H9 (cell line): ENCODE data around the gene TECPR2. TPM values are rescaled to one million over a fixed set of nuclear protein-coding genes. Genes with fewer than 3 reads are reported as not detected.

Source experiments
- DNase-seq: peaks from one replicate; pipeline ENCODE4 v3.0.0-alpha.2; 2017
- H2AFZ ChIP-seq: one replicate; pipeline ENCODE4 v1.6.1; 2013; ENCODE audit warnings: mild to moderate bottlenecking, low read length, control low read depth, moderate library complexity
- H2AK5ac ChIP-seq: 2 replicates; pipeline ENCODE4 v1.6.1; 2013; ENCODE audit warnings: low read length, control low read depth, mixed read lengths; ENCODE audit not compliant: insufficient read length
- H2BK120ac ChIP-seq: one replicate; pipeline ENCODE4 v1.6.1; 2013; ENCODE audit warnings: low read depth, mild to moderate bottlenecking, low read length, control low read depth, inconsistent platforms; ENCODE audit not compliant: poor library complexity, severe bottlenecking
- H2BK12ac ChIP-seq: 2 replicates; pipeline ENCODE4 v1.6.1; 2013; ENCODE audit warnings: low read length, control low read depth, mixed read lengths, low read depth; ENCODE audit not compliant: insufficient read length
- H2BK15ac ChIP-seq: 2 replicates; pipeline ENCODE4 v1.6.1; 2013; ENCODE audit warnings: low read depth, low read length, control low read depth
- H2BK20ac ChIP-seq: one replicate; pipeline ENCODE4 v1.6.1; 2013; ENCODE audit warnings: low read depth, mild to moderate bottlenecking, low read length, control low read depth, inconsistent platforms; ENCODE audit not compliant: poor library complexity, severe bottlenecking
- H2BK5ac ChIP-seq: 2 replicates; pipeline ENCODE4 v1.6.1; 2013; ENCODE audit warnings: low read length, control low read depth, mixed read lengths; ENCODE audit not compliant: insufficient read length
- H3K14ac ChIP-seq: 2 replicates; pipeline ENCODE4 v1.6.1; 2013; ENCODE audit warnings: low read length, control low read depth; ENCODE audit not compliant: insufficient read depth
- H3K18ac ChIP-seq: 2 replicates; pipeline ENCODE4 v1.6.1; 2013; ENCODE audit warnings: low read depth, mild to moderate bottlenecking, mixed read lengths, low read length, control low read depth; ENCODE audit not compliant: insufficient read length
- H3K23ac ChIP-seq: 2 replicates; pipeline ENCODE4 v1.6.1; 2013; ENCODE audit warnings: low read length, control low read depth, mixed read lengths, low read depth; ENCODE audit not compliant: insufficient read length
- H3K23me2 ChIP-seq: 2 replicates; pipeline ENCODE4 v1.6.1; 2013; ENCODE audit warnings: low read depth, mild to moderate bottlenecking, mixed read lengths, low read length, control low read depth; ENCODE audit not compliant: insufficient read length, poor library complexity, severe bottlenecking
- H3K27ac ChIP-seq: 2 replicates; pipeline ENCODE4 v1.5.1; 2013; ENCODE audit warnings: low read length, control low read depth, mixed read lengths, low read depth; ENCODE audit not compliant: insufficient read length
- H3K27me3 ChIP-seq: 2 replicates; pipeline ENCODE4 v1.6.1; 2013; ENCODE audit warnings: low read length, control low read depth, inconsistent platforms; ENCODE audit not compliant: insufficient read depth
- H3K4ac ChIP-seq: 2 replicates; pipeline ENCODE4 v1.6.1; 2013; ENCODE audit warnings: low read depth, mild to moderate bottlenecking, control low read depth, inconsistent platforms, low read length, moderate library complexity
- H3K4me1 ChIP-seq: 2 replicates; pipeline ENCODE4 v1.6.1; 2013; ENCODE audit warnings: low read length, control low read depth, inconsistent platforms; ENCODE audit not compliant: insufficient read depth
- H3K4me2 ChIP-seq: 2 replicates; pipeline ENCODE4 v1.6.1; 2013; ENCODE audit warnings: low read length, control low read depth, mixed read lengths; ENCODE audit not compliant: insufficient read length, insufficient read depth
- H3K56ac ChIP-seq: 2 replicates; pipeline ENCODE4 v1.6.1; 2013; ENCODE audit warnings: low read depth, mild to moderate bottlenecking, mixed read lengths, low read length, control low read depth; ENCODE audit not compliant: insufficient read length
- H3K79me1 ChIP-seq: 2 replicates; pipeline ENCODE4 v1.6.1; 2013; ENCODE audit warnings: low read depth, mild to moderate bottlenecking, moderate library complexity, low read length, control low read depth, inconsistent platforms; ENCODE audit not compliant: insufficient read depth, poor library complexity, severe bottlenecking
- H3K79me2 ChIP-seq: 2 replicates; pipeline ENCODE4 v1.6.1; 2013; ENCODE audit warnings: low read length, control low read depth, inconsistent platforms; ENCODE audit not compliant: insufficient read depth
- H3K9ac ChIP-seq: 2 replicates; pipeline ENCODE4 v1.6.1; 2013; ENCODE audit warnings: low read length, control low read depth, mixed read lengths; ENCODE audit not compliant: insufficient read length; ENCODE audit errors: extremely low read depth
- H3K9me3 ChIP-seq: one replicate; pipeline ENCODE4 v1.6.1; 2013; ENCODE audit warnings: low read depth, low read length, inconsistent platforms; ENCODE audit not compliant: control insufficient read depth
- H3T11ph ChIP-seq: one replicate; pipeline ENCODE4 v1.6.1; 2013; ENCODE audit warnings: mild to moderate bottlenecking, low read length, control low read depth, inconsistent platforms
- H4K20me1 ChIP-seq: one replicate; pipeline ENCODE4 v1.6.1; 2013; ENCODE audit not compliant: control insufficient read depth, insufficient read length, insufficient read depth
- H4K5ac ChIP-seq: 2 replicates; pipeline ENCODE4 v1.6.1; 2013; ENCODE audit warnings: low read depth, mild to moderate bottlenecking, mixed read lengths, low read length, control low read depth; ENCODE audit not compliant: insufficient read length
- H4K8ac ChIP-seq: replicated peaks from 2 replicates; pipeline ENCODE4 v1.6.1; 2013; ENCODE audit warnings: low read length, control low read depth, mixed read lengths, low read depth; ENCODE audit not compliant: insufficient read length
- H4K91ac ChIP-seq: 2 replicates; pipeline ENCODE4 v1.6.1; 2013; ENCODE audit warnings: low read depth, mild to moderate bottlenecking, moderate library complexity, mixed read lengths, low read length, control low read depth; ENCODE audit not compliant: insufficient read length
- H3K27ac Mint-ChIP-seq, 3 experiments: 2 replicates in 2 of 3; 3 replicates in 1 of 3; pipeline ENCODE4 v1.8.0; 2020 to 2021; ENCODE audit warnings: mixed read lengths in 3 of 3, mild to moderate bottlenecking in 1 of 3, moderate library complexity in 1 of 3
- H3K27me3 Mint-ChIP-seq: 2 replicates; pipeline ENCODE4 v1.8.0; 2021; ENCODE audit warnings: low read depth, mild to moderate bottlenecking, moderate library complexity, mixed read lengths
- H3K36me3 Mint-ChIP-seq, 3 experiments: 2 replicates in 2 of 3; 3 replicates in 1 of 3; pipeline ENCODE4 v1.8.0; 2020 to 2021; ENCODE audit warnings: low read depth in 3 of 3, mixed read lengths in 3 of 3; ENCODE audit not compliant: insufficient read depth in 1 of 3
- H3K4me1 Mint-ChIP-seq, 2 experiments: 2 replicates each; pipeline ENCODE4 v1.8.0; 2020; ENCODE audit warnings: mixed read lengths in 2 of 2
- H3K4me3 Mint-ChIP-seq, 2 experiments: 2 replicates in 1 of 2; 3 replicates in 1 of 2; pipeline ENCODE4 v1.8.0; 2020 to 2021; ENCODE audit warnings: mild to moderate bottlenecking in 2 of 2, mixed read lengths in 2 of 2, moderate library complexity in 1 of 2
- H3K9me3 Mint-ChIP-seq, 2 experiments: 2 replicates in 1 of 2; 3 replicates in 1 of 2; pipeline ENCODE4 v1.8.0; 2020; ENCODE audit warnings: mild to moderate bottlenecking in 2 of 2, mixed read lengths in 2 of 2, moderate library complexity in 1 of 2
- WGBS: extraction: QIAGEN DNeasy Blood & Tissue Kit; methylation state at CpG from one replicate; pipeline ENCODE4 v1.1.7; 2013; ENCODE audit warnings: missing lambda C conversion rate, low lambda C conversion rate, mixed read lengths; ENCODE audit not compliant: insufficient read length; ENCODE audit errors: extremely low coverage; 5-methylcytosine and 5-hydroxymethylcytosine counted together
- total RNA-seq: library from RNA; stranded (reverse); gene quantifications from 2 replicates; pipeline ENCODE4 v1.2.1, GENCODE V29; 2021
- TF ChIP-seq, protein P1 (sequence below): fragments of 200-600 bp; sonication (generic); conservative IDR thresholded peaks from 3 replicates; pipeline ENCODE4 v1.8.0; 2021; ENCODE audit warnings: antibody characterized with exemption, mild to moderate bottlenecking

The TECPR2 gene
- total RNA-seq, 1 experiment from 2014 or later: 15.4 TPM

DNA sequence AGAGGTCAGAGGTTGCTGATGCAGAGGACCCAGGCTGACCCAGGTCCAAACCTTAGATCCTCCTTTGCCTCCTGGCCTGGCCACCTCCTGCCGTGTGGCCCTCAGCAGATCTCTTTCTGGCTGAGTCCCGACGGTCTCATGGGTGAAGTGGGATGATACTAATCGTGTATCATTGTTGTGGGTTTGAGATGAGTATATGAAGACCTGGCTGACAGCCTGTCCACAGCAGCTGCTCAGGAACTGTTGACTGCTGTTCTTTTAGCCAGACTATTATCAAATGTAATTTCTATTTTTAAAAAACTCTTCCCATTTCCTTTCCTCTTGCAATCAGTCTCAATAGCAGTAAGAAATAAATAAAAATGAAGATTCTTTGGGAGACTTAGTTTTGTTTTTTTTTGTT lies 101.3 kb downstream of the TECPR2 start:
- H3K4me3 Mint-ChIP-seq: no peak overlapping the region
- H3K27me3 Mint-ChIP-seq: no peaks in the 10 kb centered on the region
- DNase-seq: no peak
- Histone ChIP-seq H2AFZ (no peak overlapping the region), H2BK120ac (no peak overlapping the region), H3K56ac (no peak overlapping the region), H3K18ac (no peak overlapping the region), H3T11ph (no peak overlapping the region), H3K4me1 (no peaks in the 10 kb centered on the region), H3K27me3 (no peaks in the 10 kb centered on the region), H2BK20ac (no peak overlapping the region), H3K4ac (no peak overlapping the region), H3K14ac (no peak overlapping the region), H2AK5ac (no peak overlapping the region), H4K8ac (no peak overlapping the region), H3K79me1 (no peaks in the 10 kb centered on the region), H3K9me3 (no peaks in the 10 kb centered on the region), H3K4me2 (no peak overlapping the region), H3K27ac (no peak overlapping the region), H3K23me2 (no peaks in the 10 kb centered on the region), H4K5ac (no peak overlapping the region), H4K91ac (no peak overlapping the region), H2BK5ac (no peak overlapping the region), H4K20me1 (no peaks in the 10 kb centered on the region), H3K79me2 (no peaks in the 10 kb centered on the region; the same call in 1 of the 2 replicates), H3K9ac (no peak overlapping the region), H2BK12ac (no peak overlapping the region), H2BK15ac (no peak overlapping the region), H3K23ac (no peak overlapping the region)
- TF ChIP-seq, protein P1, sequence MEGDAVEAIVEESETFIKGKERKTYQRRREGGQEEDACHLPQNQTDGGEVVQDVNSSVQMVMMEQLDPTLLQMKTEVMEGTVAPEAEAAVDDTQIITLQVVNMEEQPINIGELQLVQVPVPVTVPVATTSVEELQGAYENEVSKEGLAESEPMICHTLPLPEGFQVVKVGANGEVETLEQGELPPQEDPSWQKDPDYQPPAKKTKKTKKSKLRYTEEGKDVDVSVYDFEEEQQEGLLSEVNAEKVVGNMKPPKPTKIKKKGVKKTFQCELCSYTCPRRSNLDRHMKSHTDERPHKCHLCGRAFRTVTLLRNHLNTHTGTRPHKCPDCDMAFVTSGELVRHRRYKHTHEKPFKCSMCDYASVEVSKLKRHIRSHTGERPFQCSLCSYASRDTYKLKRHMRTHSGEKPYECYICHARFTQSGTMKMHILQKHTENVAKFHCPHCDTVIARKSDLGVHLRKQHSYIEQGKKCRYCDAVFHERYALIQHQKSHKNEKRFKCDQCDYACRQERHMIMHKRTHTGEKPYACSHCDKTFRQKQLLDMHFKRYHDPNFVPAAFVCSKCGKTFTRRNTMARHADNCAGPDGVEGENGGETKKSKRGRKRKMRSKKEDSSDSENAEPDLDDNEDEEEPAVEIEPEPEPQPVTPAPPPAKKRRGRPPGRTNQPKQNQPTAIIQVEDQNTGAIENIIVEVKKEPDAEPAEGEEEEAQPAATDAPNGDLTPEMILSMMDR: no peak
- WGBS: no CpG with 5 or more reads among the region's 4 CpGs
- H3K36me3 Mint-ChIP-seq: peaks cover 0 to 18% (median 4%) of the 10 kb centered on the region in 3 experiments; a peak in 4 of 7 replicates
- H3K9me3 Mint-ChIP-seq: no peaks in the 10 kb centered on the region
- peak overlapping the region in 1 of 3 experiments; percentile 35; a peak in 1 of 7 replicates for H3K27ac Mint-ChIP-seq
- H3K4me1 Mint-ChIP-seq: no peaks in the 10 kb centered on the region
